Coronary artery (tissue), 2 donors: ENCODE measurements around the gene WASF3.

Experiments
- DNase-seq: peaks from one replicate; pipeline ENCODE4 v3.0.0-alpha.2; 2017; ENCODE audit warnings: low spot score
- H3K27ac ChIP-seq, 2 donors: fragments of 200-600 bp; sonication (generic); one replicate each; pipeline ENCODE4 v1.5.1; 2016 to 2019
- H3K4me3 ChIP-seq: fragments of 200-600 bp; sonication (generic); 2 replicates; pipeline ENCODE4 v1.5.1; 2016; ENCODE audit warnings: mild to moderate bottlenecking, moderate library complexity
- TF ChIP-seq, protein P1 (sequence below): fragments of 200-600 bp; sonication (generic); IDR thresholded peaks from one replicate; pipeline ENCODE4 v1.5.1; 2019; ENCODE audit warnings: antibody characterized with exemption

The WASF3 gene

DNA sequence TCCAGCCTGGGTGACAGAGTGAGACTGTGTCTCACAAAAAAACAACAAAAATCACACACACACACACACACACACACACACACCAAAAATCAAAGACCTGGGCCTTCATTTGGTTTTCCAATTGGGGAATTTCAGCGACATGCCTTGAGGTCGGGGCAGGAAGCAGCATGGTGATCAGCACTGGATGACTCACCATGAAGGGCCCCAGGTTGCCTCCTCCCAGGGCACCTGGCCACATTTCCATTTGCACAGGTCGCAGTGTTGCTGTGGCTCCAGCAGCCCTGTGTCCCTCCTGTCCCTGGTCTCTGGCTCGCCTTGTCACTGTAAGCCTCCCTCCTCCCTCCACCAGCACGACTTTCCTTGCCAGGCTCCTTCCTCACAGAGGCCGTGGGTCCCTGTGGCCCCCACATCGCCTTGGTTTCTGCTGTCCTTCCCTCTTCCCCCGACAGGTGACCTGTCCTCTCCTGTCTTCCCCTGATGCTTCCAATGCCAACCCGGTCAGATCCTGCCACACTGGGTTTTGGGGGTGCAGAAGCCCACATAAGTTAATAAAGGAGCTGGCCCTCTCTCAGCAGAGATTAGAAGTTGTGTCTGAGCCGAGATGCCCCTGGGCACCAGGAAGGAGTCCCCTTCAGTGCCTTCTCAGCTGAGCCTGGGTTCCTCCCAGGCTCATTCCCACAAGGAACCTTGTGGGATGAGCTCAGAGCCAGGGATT lies 136.4 kb downstream of the WASF3 start:
- Histone ChIP-seq H3K4me3 (no peak overlapping the region), H3K27ac (no peak overlapping the region)
- TF ChIP-seq, protein P1, sequence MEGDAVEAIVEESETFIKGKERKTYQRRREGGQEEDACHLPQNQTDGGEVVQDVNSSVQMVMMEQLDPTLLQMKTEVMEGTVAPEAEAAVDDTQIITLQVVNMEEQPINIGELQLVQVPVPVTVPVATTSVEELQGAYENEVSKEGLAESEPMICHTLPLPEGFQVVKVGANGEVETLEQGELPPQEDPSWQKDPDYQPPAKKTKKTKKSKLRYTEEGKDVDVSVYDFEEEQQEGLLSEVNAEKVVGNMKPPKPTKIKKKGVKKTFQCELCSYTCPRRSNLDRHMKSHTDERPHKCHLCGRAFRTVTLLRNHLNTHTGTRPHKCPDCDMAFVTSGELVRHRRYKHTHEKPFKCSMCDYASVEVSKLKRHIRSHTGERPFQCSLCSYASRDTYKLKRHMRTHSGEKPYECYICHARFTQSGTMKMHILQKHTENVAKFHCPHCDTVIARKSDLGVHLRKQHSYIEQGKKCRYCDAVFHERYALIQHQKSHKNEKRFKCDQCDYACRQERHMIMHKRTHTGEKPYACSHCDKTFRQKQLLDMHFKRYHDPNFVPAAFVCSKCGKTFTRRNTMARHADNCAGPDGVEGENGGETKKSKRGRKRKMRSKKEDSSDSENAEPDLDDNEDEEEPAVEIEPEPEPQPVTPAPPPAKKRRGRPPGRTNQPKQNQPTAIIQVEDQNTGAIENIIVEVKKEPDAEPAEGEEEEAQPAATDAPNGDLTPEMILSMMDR = no peak
- no peak for DNase-seq

- no peak overlapping the region for H3K27ac ChIP-seq
- TF ChIP-seq, protein P1 = no peak
- no peak for DNase-seq
- H3K4me3 ChIP-seq = no peak overlapping the region
These were observed 137.3 kb downstream of the WASF3 start for GRCh38 chr13:26694609-26695359.

DNA sequence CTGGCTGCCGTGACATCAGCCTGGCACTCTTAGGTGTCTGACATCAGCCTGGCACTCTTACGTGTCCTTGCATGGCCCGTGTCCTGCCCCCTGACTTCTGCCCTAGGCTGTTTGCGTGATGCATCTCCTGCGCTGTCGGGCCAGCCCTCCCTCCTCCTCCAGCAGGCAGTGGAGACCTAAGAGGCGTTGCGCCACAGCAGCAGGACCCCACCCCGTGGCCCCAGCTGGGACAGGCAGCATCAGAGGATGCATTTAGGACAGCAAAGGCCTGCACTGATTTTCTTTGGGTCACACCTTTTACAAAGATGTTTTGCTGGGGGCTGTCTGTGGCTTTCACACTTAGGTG lies 137.8 kb downstream of the WASF3 start:
- DNase-seq = no peak
- H3K4me3 ChIP-seq = no peak overlapping the region
- H3K27ac ChIP-seq = no peak overlapping the region
- TF ChIP-seq, protein P1 = no peak

- H3K4me3 ChIP-seq = no peak overlapping the region
- H3K27ac ChIP-seq = no peak overlapping the region
- TF ChIP-seq, protein P1 = no peak
- no peak for DNase-seq
These were observed 138.4 kb downstream of the WASF3 start for GRCh38 chr13:26695891-26696311.

GRCh38 chr13:26697069-26697955 lies 139.8 kb downstream of the WASF3 start:
- Histone ChIP-seq H3K4me3 (no peak overlapping the region), H3K27ac (no peak overlapping the region)
- peak; percentile 64 for DNase-seq
- TF ChIP-seq, protein P1 = no peak

- H3K4me3 ChIP-seq = peak overlapping the region; percentile 57
- no peak overlapping the region for H3K27ac ChIP-seq
- TF ChIP-seq, protein P1 = peak; percentile 95
- peak; percentile 89 for DNase-seq
These were observed 141.1 kb downstream of the WASF3 start for GRCh38 chr13:26698392-26699196.
